ENCODE measurements around the gene MYLK. TPM values are rescaled to one million over a fixed set of nuclear protein-coding genes. Genes with fewer than 3 reads are reported as not detected.

The MYLK gene
- polyA plus RNA-seq, 1 donor (not counting 4 experiments of a cell fraction or from before 2014, with no cell fraction given) = 7.8 TPM

- H3K9ac ChIP-seq (ENCODE audit: control insufficient read depth, extremely low read depth, insufficient read depth, low read length) = no peak overlapping the region
Observed at GRCh38 chr3:123576122-123576521, 308.0 kb downstream of the MYLK start.

GRCh38 chr3:123571973-123572365, 312.2 kb downstream of the MYLK start:
- dilution Hi-C loops (cut with MboI; ENCODE audit: extremely low pct_ligation_motif_present, low sequenced_read_pairs) = no loop called here
- Histone ChIP-seq H3K4me1 (ENCODE audit: control insufficient read depth, extremely low read depth, insufficient read depth, low read length) (peaks cover 15% of the 10 kb centered on the region), H2AFZ (ENCODE audit: control insufficient read depth, low read length) (no peak overlapping the region), H3K4me2 (ENCODE audit: control insufficient read depth, extremely low read depth, insufficient read depth, low read depth, low read length) (no peak overlapping the region), H3K36me3 (ENCODE audit: control insufficient read depth in 2 of 2, extremely low read depth in 1 of 2, insufficient read depth in 2 of 2, low read length in 2 of 2) (peaks cover 12 to 17% of the 10 kb centered on the region in 2 experiments), H4K20me1 (ENCODE audit: control insufficient read depth, extremely low read depth, insufficient read depth, low read length) (peaks cover 12% of the 10 kb centered on the region), H3K27ac (ENCODE audit: control insufficient read depth, insufficient read depth, low read length) (no peak overlapping the region), H3K9ac (ENCODE audit: control insufficient read depth, extremely low read depth, insufficient read depth, low read length) (no peak overlapping the region), H3K9me1 (ENCODE audit: control insufficient read depth, extremely low read depth, insufficient read depth, low read length) (peaks cover 2% of the 10 kb centered on the region), H3K27me3 (ENCODE audit: control insufficient read depth, extremely low read depth, insufficient read depth, low read length) (no peaks in the 10 kb centered on the region), H3K9me3 (ENCODE audit: control insufficient read depth, low read depth, low read length) (no peaks in the 10 kb centered on the region), H3K4me3 (ENCODE audit: control insufficient read depth in 2 of 3, extremely low read depth in 1 of 3, insufficient read depth in 2 of 3, low read depth in 1 of 3, low read length in 3 of 3) (no peak overlapping the region), H3K79me2 (ENCODE audit: control insufficient read depth, insufficient read depth, low read length) (peaks cover 60% of the 10 kb centered on the region)
- FAIRE-seq (no peak), DNase-seq (ENCODE audit: low read depth, low spot score) (no peak)
- TF ChIP-seq CTCF (optimal IDR thresholded peaks at IDR 0.05 in 1 of 3, IDR thresholded peaks at IDR 0.05 in 1 of 3, conservative IDR thresholded peaks at IDR 0.05 in 1 of 3; ENCODE audit: extremely low read depth in 1 of 3, insufficient read depth in 2 of 3, low read length in 3 of 3) = no peak
- TF ChIP-seq EZH2 (IDR thresholded peaks at IDR 0.05; ENCODE audit: low read length) = no peak

More at GRCh38 chr3:123576122-123576521, 308.0 kb downstream of the MYLK start:
- FAIRE-seq (peak; percentile 17), DNase-seq (ENCODE audit: low read depth, low spot score) (no peak)
- Histone ChIP-seq H4K20me1 (ENCODE audit: control insufficient read depth, extremely low read depth, insufficient read depth, low read length) (peaks cover 8% of the 10 kb centered on the region), H3K9me1 (ENCODE audit: control insufficient read depth, extremely low read depth, insufficient read depth, low read length) (peaks cover 2% of the 10 kb centered on the region), H3K4me1 (ENCODE audit: control insufficient read depth, extremely low read depth, insufficient read depth, low read length) (peaks cover 6% of the 10 kb centered on the region), H3K79me2 (ENCODE audit: control insufficient read depth, insufficient read depth, low read length) (peaks cover 60% of the 10 kb centered on the region), H2AFZ (ENCODE audit: control insufficient read depth, low read length) (no peak overlapping the region), H3K27me3 (ENCODE audit: control insufficient read depth, extremely low read depth, insufficient read depth, low read length) (no peaks in the 10 kb centered on the region), H3K4me3 (ENCODE audit: control insufficient read depth in 2 of 3, extremely low read depth in 1 of 3, insufficient read depth in 2 of 3, low read depth in 1 of 3, low read length in 3 of 3) (no peak overlapping the region), H3K36me3 (ENCODE audit: control insufficient read depth in 2 of 2, extremely low read depth in 1 of 2, insufficient read depth in 2 of 2, low read length in 2 of 2) (peaks cover 22 to 30% of the 10 kb centered on the region in 2 experiments), H3K27ac (ENCODE audit: control insufficient read depth, insufficient read depth, low read length) (no peak overlapping the region), H3K4me2 (ENCODE audit: control insufficient read depth, extremely low read depth, insufficient read depth, low read depth, low read length) (no peak overlapping the region), H3K9me3 (ENCODE audit: control insufficient read depth, low read depth, low read length) (no peaks in the 10 kb centered on the region)
- dilution Hi-C loops (cut with MboI; ENCODE audit: extremely low pct_ligation_motif_present, low sequenced_read_pairs) = no loop called here
- TF ChIP-seq CTCF (optimal IDR thresholded peaks at IDR 0.05 in 1 of 3, IDR thresholded peaks at IDR 0.05 in 1 of 3, conservative IDR thresholded peaks at IDR 0.05 in 1 of 3; ENCODE audit: extremely low read depth in 1 of 3, insufficient read depth in 2 of 3, low read length in 3 of 3) = no peak
- TF ChIP-seq EZH2 (IDR thresholded peaks at IDR 0.05; ENCODE audit: low read length) = no peak

Data from keratinocyte (primary cell).